Activated naive CD8-positive, alpha-beta T cell (primary cell): ENCODE results near the gene UVRAG.

Experiments used
- H3K27ac Mint-ChIP-seq: one replicate; pipeline ENCODE4 v1.8.0; 2021; ENCODE audit warnings: mixed read lengths
- H3K27me3 Mint-ChIP-seq: one replicate; pipeline ENCODE4 v1.8.0; 2021; ENCODE audit warnings: mixed read lengths
- H3K36me3 Mint-ChIP-seq: one replicate; pipeline ENCODE4 v1.8.0; 2021; ENCODE audit warnings: mixed read lengths
- H3K4me1 Mint-ChIP-seq: one replicate; pipeline ENCODE4 v1.8.0; 2021; ENCODE audit warnings: low read depth, mixed read lengths
- H3K4me3 Mint-ChIP-seq: one replicate; pipeline ENCODE4 v1.8.0; 2021; ENCODE audit warnings: mild to moderate bottlenecking, mixed read lengths
- H3K9me3 Mint-ChIP-seq: one replicate; pipeline ENCODE4 v1.8.0; 2021; ENCODE audit warnings: low read depth, mixed read lengths

Gene UVRAG

DNA sequence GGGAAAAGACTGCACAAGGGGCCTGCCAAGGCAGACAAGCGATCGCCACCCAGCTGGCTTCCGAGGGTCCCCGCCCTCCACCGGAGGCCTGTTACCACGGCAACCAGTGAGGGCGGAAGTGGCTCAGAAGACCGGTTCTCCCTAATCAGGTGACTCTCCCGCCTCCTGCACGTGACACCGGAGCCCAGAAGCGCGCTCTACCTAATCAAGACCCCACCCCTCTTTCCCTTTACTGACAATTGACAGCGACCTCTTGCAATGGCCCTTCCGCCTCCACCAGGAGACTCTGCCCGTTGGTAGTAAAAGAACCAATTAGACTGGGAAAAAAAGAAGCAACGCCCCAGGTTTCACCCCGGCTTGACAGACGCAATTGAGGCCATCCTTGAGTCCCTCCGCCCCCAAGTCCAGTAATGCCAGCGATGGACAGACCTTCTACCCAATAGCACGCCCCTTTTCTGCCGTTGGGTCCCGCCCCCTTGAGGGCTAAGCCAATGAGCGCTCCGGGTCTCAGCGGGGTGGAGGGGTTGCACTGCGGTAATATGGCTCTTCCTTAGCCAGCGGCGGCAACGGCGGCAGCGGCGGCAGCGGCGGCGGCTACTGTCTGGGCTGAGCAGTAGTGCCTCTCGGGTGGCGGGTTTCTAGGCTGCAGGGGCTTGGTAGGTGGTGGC is at the start of gene UVRAG:
Gene UVRAG (plus strand): TSS at position 534 of the 668 bp plus-strand sequence. CDS start 198 bp downstream, outside the sequence.
- H3K4me1 Mint-ChIP-seq: peaks cover 22% of the 10 kb centered on the region
- no peaks in the 10 kb centered on the region for H3K36me3 Mint-ChIP-seq
- no peak within 1 kb of the TSS for H3K4me3 Mint-ChIP-seq
- peak within 1 kb of the TSS; percentile 89 for H3K27ac Mint-ChIP-seq
- no peaks in the 10 kb centered on the region for H3K9me3 Mint-ChIP-seq
- H3K27me3 Mint-ChIP-seq: no peaks in the 10 kb centered on the region

DNA sequence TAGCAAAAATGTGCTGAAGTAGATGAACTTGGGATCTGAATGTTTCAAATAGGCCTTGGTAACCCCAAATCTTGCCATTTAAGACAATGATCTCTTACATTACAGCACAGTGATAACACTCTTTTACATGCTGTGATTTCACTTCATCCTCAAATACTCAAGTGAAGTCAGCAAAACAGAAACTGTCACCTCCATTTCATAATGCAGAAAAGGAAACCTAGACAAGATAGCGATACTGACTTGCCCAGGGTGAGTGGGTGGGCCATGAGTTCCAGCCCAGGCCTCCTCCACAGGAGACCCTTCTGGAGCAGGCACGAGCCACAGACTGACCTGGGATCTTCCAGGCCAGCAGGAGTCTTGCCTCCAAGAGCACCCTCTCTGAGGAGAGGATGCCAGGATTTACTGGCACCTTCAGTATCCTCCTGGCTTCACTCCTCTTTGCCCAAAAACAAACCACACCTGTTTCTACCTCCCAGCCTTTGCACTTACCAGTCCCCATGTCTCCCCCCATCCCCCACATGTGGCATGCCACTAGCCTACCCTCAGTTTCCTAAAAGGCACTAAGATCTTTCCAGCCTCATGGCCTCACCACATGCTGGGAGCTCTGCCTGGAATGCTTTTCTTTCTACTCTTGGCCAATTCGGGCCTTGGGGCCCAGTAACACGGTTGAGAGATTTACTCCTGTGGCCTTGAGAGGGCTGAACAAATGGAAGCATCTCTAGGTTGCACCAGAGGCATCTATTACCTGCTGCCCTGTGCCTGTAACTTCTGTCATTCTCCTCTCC is 48.4 kb upstream of the UVRAG start:
- Mint-ChIP-seq H3K4me3 (no peak overlapping the region), H3K27me3 (peaks cover 5% of the 10 kb centered on the region), H3K36me3 (no peaks in the 10 kb centered on the region), H3K9me3 (no peaks in the 10 kb centered on the region), H3K4me1 (peaks cover 25% of the 10 kb centered on the region), H3K27ac (no peak overlapping the region)

DNA sequence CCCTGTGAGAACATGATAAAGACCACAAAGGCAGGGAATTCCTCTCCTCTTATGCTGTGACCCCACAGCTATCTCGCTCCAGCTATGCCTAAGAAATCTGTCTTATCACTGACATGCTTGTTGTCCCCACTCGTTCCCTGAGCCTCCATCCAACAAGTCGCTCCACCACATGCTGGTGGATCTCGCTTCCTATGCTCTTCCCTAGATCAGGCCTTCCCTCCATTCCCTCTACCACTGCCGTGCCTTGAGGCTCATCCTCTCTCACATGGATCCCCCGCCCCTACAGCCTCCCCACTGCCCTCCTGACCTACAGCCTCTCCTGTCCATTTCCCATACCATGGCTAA is 47.8 kb upstream of the UVRAG start:
- no peaks in the 10 kb centered on the region for H3K9me3 Mint-ChIP-seq
- H3K36me3 Mint-ChIP-seq: no peaks in the 10 kb centered on the region
- H3K4me3 Mint-ChIP-seq: peak overlapping the region; percentile 7
- H3K27ac Mint-ChIP-seq: no peak overlapping the region
- H3K27me3 Mint-ChIP-seq: peaks cover 5% of the 10 kb centered on the region
- peaks cover 25% of the 10 kb centered on the region for H3K4me1 Mint-ChIP-seq

DNA sequence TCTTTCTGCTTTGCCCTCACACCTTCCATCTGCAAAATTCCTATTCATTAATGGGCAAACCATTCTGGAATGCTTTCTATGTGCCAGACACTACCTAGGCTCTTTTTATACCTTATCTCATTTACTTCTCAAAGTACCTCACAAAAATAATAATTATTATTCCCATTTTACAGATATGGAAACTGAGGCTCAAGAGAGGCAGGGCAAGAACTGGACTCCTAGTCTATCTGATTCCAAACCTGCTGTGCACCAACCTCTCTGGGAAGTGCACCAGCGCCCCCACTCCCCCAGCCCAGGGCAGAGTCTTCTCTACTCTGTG is 47.3 kb upstream of the UVRAG start:
- Mint-ChIP-seq H3K27me3 (peaks cover 5% of the 10 kb centered on the region), H3K27ac (peak overlapping the region; percentile 66), H3K9me3 (no peaks in the 10 kb centered on the region), H3K36me3 (no peaks in the 10 kb centered on the region), H3K4me1 (peaks cover 25% of the 10 kb centered on the region), H3K4me3 (peak overlapping the region; percentile 79)

DNA sequence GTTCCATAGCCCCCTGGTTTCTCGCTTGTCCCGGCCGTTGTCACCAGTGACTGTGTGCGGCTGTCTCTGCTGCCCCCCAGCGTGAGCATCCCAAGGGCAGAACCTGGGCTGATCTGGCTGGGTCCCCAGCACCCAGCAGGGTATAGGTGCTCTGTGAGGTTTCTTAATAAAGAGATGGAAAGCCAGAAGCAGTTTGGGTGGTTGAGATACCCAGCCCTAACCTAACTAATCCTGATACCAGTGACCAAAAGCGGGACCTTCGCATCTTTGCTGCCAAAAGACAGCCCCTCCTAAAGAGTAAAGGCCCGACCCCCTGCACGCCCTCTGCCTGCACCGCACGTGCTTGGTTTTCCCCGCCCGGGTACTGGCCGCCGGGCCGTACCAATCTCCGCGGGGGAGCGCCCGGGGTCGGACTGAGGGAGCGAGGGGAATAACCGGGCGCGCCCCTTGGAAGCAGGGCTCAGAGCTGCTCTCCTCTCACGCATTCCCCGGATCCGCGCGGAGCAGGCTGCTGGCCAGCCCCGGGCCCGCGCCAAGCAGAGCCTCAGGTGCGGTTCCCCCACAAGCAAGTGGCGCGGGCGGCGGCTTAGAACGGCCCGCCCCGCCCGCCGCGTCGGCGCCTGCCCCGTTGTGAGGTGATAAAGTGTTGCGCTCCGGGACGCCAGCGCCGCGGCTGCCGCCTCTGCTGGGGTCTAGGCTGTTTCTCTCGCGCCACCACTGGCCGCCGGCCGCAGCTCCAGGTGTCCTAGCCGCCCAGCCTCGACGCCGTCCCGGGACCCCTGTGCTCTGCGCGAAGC is 46.7 kb upstream of the UVRAG start, which contains the start of gene DGAT2:
Gene DGAT2 (plus strand): TSS at position 667 of the 797 bp plus-strand sequence. CDS start 214 bp downstream, outside the sequence.
- Mint-ChIP-seq H3K4me1 (peaks cover 25% of the 10 kb centered on the region), H3K36me3 (no peaks in the 10 kb centered on the region), H3K9me3 (no peaks in the 10 kb centered on the region), H3K27ac (peak within 1 kb of the TSS; percentile 66), H3K27me3 (peaks cover 5% of the 10 kb centered on the region), H3K4me3 (peak within 1 kb of the TSS; percentile 79)

DNA sequence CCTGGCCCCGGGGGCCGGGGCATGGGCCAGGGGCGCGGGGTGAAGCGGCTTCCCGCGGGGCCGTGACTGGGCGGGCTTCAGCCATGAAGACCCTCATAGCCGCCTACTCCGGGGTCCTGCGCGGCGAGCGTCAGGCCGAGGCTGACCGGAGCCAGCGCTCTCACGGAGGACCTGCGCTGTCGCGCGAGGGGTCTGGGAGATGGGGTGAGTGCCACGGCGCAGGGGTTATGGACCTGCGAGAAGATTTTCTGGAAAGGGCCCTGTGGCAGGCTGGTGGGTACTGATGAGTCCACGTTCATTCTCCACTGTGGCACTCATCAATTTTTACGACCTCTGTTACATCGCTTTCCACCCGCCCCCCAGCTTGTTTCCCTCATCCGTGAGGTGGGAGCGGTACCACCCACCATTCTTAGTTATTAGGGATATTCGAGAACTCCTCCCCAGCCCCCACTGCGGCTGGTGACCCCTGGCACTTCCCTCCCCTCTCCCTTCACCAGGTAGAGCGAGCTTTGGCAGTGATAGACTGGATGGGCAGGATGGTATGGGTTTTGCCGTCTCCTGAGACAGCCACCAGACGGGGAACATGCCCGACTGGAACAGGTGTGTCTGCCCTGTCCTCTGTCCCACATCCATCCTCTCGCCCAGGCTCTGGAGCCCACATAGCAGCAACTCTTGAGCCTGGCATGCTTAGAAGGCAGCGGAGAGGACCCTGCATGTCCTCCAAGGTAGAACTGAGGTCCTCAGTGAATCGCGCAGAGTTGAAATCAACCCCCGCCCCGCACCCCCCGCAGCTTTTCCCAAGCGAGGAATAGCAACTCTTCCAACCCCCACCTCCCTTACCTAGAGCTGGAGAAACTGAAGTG is 45.9 kb upstream of the UVRAG start:
- no peaks in the 10 kb centered on the region for H3K9me3 Mint-ChIP-seq
- no peaks in the 10 kb centered on the region for H3K36me3 Mint-ChIP-seq
- peaks cover 28% of the 10 kb centered on the region for H3K4me1 Mint-ChIP-seq
- H3K27ac Mint-ChIP-seq: no peak overlapping the region
- peak overlapping the region; percentile 70 for H3K4me3 Mint-ChIP-seq
- H3K27me3 Mint-ChIP-seq: peaks cover 5% of the 10 kb centered on the region

DNA sequence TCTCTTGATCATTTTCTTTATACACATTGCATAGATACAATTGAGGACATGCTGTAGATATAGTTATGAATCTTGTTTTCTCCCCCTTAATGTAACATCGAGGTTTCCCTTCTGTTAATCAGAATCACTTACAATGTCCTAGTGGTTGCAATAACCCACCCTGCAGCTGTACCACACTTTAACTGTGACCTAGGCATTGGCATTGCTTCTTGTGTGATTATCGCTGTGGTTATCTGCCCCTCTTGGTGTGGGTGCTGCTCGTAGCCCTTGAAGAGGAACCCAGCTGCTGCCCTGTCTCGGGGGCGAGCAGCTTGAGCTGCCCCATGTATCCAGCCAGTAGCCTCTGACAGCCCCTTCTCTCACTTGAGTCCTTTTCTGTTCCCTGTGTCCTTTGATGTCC is 44.9 kb upstream of the UVRAG start:
- Mint-ChIP-seq H3K27me3 (peaks cover 5% of the 10 kb centered on the region), H3K9me3 (no peaks in the 10 kb centered on the region), H3K4me3 (peak overlapping the region; percentile 70), H3K4me1 (peaks cover 28% of the 10 kb centered on the region), H3K36me3 (no peaks in the 10 kb centered on the region), H3K27ac (peak overlapping the region; percentile 11)

DNA sequence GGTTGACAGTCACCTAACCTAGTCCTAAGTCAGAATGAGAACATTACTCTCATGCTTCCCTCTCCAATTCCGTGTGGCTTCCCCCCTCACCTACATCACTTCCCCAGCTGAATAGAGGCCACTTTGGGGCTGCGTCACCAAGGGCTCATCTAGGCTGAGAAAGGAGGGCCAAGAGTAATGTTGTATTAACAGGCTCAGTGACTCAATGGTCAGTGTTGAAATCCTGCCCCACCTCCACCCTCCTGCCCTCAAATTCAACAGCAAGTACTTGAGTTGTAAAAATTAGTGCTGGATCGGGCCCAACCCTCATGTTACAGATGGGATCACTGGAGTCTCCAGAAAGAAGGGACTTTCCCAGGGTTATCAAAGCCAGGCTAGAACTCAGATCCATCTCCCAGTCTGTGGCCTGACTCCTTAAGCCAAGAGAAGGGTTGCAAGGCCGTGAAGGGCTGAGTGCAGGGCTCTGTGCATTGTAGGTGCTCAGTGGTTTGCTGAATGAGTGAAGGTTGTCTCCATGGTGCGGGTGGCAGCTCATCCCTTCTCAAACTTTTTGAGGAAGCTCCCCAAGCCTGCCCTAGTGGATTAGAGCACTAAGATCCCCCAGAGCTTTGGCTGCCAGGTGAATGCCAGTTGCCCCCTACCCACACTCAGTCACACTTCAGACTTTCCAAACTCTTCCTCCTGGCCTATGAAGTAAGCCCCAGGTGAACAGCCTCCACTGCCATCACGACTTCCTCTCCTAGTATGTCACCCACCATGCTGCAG is 43.2 kb upstream of the UVRAG start:
- Mint-ChIP-seq H3K9me3 (no peaks in the 10 kb centered on the region), H3K27me3 (peaks cover 5% of the 10 kb centered on the region), H3K27ac (no peak overlapping the region), H3K4me3 (no peak overlapping the region), H3K4me1 (peaks cover 28% of the 10 kb centered on the region), H3K36me3 (no peaks in the 10 kb centered on the region)

DNA sequence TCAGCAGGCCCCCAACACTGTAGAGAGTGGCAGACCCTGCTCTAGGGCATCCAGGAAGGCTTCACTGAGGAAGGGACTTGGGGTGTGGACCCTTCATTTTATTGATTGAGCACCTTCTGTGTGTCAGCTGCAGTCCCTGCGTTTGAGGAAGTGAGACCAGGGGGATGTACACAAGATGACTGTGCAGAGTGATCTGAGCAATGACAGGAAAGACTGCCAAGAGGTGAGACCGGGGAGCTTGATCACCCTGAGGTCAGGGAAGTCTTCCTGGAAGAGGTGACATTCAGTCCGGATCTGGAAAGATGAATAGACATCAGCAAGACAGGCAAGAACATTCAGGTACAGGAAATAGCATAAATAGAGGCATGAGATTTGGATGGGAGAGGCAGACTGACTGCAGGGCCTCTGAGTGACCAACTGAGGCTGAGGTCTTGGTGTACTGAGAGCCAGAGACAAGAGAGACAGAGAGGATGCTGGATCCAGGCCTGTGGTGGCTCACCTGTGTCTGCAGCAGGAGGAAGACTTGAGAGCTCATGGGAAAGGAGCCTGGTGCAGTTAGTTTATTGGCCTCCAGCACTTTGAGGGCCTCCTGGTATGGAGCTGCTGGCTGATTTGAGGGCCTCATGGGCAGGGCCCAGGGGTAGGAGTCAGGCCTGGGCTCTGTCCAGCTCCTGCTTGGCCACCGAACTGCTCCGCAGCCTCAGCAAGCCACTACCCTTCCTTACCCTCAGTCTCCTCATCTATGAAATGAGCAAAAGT is 41.2 kb upstream of the UVRAG start:
- Mint-ChIP-seq H3K4me1 (peaks cover 16% of the 10 kb centered on the region), H3K27ac (no peak overlapping the region), H3K9me3 (no peaks in the 10 kb centered on the region), H3K4me3 (no peak overlapping the region), H3K27me3 (peaks cover 5% of the 10 kb centered on the region), H3K36me3 (no peaks in the 10 kb centered on the region)

DNA sequence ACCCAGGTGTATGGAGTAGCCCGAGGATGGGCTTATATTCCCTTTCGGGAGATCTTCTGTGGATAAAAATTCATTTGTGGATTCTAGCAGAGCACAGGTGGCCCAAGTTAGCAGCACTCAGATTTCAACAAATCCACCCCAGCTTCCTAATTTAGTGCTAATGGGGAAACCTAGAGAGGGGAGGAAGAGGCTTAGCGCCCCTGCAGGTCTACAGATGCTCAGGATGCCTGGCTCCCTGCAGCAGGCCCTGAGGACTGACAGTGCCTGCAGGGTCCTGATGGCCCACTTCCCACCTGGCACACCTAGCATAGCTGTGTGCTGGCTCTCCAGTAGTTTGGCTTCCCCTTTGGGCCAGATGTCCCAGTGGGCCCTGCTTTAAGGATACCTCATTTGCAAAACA is 40.0 kb upstream of the UVRAG start:
- no peaks in the 10 kb centered on the region for H3K36me3 Mint-ChIP-seq
- peaks cover 6% of the 10 kb centered on the region for H3K4me1 Mint-ChIP-seq
- H3K4me3 Mint-ChIP-seq: no peak overlapping the region
- H3K9me3 Mint-ChIP-seq: no peaks in the 10 kb centered on the region
- peaks cover 2% of the 10 kb centered on the region for H3K27me3 Mint-ChIP-seq
- H3K27ac Mint-ChIP-seq: no peak overlapping the region

DNA sequence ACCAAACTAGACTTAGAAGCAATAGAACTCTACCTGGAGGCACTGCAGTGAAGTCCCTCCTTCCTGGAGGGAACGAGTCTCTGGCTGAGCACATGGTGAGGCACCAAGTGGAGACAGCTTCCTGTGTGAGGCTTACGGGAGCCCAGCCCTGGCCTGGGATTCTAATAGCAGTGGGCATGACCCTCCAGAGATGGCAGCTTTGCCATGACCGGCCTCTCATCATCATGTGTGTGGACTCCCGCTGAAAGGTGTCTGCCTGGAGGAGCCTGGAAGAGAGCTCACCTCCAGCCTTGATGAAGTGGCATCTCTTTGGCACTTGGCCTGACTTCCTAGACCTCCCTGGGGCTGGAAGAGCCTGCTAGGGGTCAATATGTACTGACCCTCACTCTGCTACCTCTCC is 38.5 kb upstream of the UVRAG start:
- no peak overlapping the region for H3K27ac Mint-ChIP-seq
- no peaks in the 10 kb centered on the region for H3K36me3 Mint-ChIP-seq
- H3K27me3 Mint-ChIP-seq: no peaks in the 10 kb centered on the region
- peaks cover 3% of the 10 kb centered on the region for H3K4me1 Mint-ChIP-seq
- no peaks in the 10 kb centered on the region for H3K9me3 Mint-ChIP-seq
- no peak overlapping the region for H3K4me3 Mint-ChIP-seq

DNA sequence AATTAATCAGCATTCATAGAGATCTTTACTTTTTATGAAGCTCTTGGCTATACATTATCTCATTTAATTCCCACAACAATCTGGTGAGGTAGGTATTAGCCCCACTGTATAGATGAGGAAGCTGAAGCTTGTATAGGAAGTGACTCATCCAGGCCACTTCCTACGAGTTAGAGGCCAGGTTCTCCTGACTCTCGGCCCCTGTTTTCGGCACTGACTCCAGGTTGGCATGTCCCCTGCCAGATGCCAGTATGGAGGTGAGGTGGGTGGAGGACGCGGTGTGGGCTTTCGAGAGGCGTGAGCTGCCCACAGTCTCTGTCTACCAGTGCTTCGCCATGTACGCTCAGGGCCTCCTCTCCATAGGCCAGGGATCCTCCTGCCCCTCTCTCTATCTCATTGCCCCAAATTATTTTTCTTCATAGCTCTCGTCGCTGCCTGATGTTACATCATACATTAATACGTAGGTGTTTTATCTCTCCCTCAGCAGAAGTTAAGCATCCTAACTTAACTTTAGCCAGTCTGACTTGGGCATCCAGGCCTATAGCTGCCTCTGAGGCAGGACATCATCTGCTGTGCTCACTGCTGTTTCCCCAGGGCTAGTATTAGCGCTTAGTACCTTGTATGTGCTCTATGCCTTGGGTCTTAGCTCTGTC is 37.4 kb upstream of the UVRAG start:
- Mint-ChIP-seq H3K27ac (no peak overlapping the region), H3K4me1 (peaks cover 3% of the 10 kb centered on the region), H3K9me3 (no peaks in the 10 kb centered on the region), H3K4me3 (no peak overlapping the region), H3K36me3 (no peaks in the 10 kb centered on the region), H3K27me3 (no peaks in the 10 kb centered on the region)

DNA sequence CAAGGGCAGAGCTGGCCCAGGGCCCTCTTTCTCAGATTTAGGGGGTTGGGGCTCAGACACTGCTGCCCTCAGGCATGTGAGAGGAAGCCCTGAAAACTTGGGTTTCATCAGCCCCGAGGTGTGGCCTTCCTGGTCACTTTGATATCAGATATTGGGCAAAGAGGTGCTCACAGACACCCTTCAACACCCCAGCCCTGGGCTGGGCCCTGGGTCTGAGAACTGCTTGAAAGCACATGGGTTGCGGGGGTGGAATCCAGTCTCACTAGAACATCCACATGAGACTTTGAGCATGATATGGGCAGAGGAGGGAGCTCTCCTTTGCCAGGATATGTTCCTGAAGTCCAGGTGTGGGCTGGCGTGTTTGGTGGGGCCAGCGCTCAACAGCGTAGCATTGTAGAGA is 36.0 kb upstream of the UVRAG start:
- H3K4me1 Mint-ChIP-seq: no peaks in the 10 kb centered on the region
- H3K4me3 Mint-ChIP-seq: no peak overlapping the region
- H3K36me3 Mint-ChIP-seq: no peaks in the 10 kb centered on the region
- no peaks in the 10 kb centered on the region for H3K27me3 Mint-ChIP-seq
- no peak overlapping the region for H3K27ac Mint-ChIP-seq
- no peaks in the 10 kb centered on the region for H3K9me3 Mint-ChIP-seq
